OCI-M2 (cell line): ENCODE data around the gene RPL7A.
"Not testable (repeated sequence)": the region's sequence is repeated elsewhere in the genome, so short reads cannot be mapped to it uniquely, and the experiment has no call there.

Experiments used
- DNase-seq: peaks from one replicate; lab custom pipeline; 2025; ENCODE audit not compliant: unreplicated experiment; lab: John Stamatoyannopoulos, UW

The RPL7A gene

DNA sequence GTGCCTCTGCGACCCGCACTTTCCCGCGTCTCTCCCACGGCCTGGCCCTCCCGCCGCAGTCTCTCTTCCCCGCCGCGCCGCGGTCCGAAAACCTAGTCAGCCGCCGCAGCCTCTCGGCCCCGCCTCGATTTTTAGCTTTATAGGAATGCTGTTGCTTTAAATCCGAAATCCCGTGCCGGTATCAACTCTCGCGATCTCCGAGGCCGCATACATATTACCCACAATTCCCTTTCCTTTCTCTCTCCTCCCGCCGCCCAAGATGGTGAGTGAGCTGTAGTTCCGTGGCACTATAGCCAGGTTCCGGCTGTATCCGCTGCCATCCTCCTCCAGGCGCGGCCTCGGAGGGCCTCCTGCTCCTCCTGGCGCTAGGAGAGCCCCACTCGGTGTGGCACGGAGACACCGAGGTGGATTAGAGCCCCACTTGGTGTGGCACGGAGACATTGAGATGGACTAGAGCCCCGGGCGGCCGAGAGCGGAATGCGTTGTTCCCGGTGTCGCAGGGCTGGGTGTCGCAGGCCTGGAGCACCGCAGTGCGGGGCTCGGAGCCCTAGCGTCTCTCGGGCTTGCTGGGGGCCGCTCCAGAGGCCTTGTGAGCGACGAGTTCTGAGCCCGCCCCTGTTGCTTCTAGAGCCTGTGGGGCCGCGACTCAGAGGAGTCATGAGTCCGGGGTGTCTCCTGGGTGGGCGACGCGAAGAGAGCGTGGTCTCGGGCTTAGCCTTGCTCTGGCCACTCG lies at the start of gene RPL7A, which contains the start of gene MED22:
RPL7A (plus strand) TSS at position 234 of the 733 bp plus-strand sequence; CDS start at position 260, 26 bp downstream.
MED22 (minus strand) TSS at position 147 of the 733 bp plus-strand sequence. CDS start 1,469 bp downstream, outside the sequence.
- DNase-seq = peak; percentile 77

DNA sequence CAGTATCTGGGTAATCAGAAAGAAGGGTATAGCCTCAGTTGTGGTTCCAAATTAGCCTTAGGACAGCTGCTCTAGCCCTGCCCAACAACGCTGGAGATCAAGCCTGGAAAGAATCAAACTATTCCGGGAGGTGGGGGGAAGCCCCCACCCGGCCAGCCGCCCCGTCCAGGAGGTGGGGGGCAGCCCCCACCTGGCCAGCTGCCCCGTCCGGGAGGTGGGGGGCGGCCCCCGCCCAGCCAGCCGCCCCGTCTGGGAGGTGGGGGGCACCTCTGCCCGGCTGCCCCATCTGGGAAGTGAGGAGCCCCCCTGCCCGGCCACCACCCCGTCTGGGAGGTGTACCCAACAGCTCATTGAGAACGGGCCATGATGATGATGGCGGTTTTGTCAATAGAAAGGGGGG lies 48.0 kb upstream of the RPL7A start:
- DNase-seq = not testable (repeated sequence)

DNA sequence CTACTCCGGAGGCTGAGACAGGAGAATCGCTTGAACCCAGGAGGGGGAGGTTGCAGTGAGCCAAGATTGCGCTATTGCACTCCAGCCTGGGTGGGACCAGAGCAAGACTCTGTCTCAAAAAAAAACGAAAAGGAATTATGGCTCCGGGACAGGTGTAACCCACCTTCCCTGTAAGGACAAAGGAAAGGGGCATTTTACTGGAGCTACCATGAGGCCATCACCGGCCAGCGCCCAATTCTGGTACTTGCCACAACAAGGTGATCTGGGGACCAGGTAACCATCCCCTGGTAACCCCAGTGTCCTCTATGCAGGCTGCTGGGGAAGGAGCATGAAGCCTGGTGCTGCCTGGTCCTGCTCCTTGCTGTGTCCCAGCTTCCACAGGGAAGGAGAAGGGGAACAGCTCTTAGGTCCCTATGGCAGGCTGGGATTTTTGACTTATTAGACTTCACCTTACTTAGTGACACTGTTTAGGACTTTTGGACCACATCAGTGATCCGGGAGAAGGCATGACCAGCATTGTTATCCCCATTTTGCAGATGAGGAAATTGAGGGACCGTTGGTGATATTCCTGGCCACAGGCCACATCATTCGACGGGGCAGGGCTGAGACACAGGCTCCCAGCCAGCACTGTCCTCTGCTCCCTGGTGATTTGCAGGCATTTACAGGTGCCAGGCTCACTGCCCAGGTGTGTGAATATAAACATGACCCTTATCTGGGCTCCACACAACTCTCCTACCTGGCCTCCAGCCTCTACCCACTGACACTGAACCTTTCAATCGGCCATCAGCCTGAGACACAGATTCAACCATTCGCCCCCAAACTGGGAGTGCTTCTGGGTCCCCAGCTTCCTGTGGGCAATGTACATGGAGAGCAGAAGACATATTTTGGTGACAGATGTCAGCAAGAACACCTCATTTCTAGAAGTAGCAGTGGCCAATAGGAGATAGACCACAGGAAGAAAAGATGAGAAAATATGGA lies 46.5 kb upstream of the RPL7A start:
- DNase-seq = no peak

DNA sequence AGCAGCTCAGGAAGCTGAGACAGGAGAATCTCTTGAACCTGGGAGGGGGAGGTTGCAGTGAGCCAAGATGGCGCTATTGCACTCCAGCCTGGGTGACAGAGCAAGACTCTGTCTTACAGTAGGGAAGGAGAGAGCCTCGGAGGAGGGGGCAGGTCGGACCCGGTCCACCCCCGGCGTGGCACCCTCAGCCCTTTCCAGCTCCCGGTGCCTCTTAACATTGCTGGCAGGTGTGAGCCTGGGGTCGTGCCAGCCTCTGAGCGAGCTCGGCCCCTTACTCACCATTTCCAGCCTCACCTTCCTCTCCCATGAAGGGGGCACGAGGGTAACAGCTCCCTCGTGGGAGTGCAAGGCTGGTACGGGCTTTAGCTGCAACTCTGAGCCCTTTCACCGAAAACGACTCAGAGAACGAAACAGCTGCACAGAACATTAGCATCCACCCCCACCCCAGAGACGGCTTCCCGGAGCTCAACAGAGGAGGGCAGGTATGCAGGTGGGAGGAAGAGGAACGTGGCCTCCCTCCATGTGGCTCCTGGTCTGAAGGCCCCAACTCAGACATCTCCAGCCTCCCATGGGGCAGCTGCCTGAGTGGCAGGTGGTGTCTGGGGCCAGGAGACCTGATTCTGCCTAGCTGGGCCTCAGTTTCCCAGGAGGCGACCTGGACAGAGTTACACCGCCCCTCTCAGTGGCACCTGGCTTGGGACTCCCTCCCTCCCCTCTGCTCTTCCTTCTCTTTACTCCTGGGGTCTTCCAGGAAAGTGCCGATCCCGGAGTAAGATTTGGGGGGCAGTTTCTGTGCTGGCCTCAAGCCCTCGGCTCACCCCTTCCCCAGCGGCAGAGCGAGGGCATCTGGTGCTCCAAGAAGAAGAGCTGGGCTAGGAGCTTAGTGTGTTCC lies 44.5 kb upstream of the RPL7A start:
- DNase-seq = no peak

DNA sequence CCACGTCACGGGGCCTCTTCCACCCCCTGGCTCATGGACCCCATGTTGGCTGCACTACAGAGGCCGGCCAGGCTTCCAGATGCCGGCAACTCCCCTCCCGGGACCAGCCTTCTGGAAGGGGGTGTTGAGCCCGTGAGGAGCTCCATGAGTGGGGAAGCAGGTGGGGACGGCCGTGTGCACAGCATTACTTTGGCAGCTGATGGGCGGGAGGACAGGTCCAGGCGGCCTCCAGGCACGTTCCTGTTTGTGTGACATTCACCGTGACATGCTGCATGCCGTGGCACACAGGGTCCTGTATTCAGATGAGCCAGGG lies 43.9 kb upstream of the RPL7A start:
- no peak for DNase-seq

DNA sequence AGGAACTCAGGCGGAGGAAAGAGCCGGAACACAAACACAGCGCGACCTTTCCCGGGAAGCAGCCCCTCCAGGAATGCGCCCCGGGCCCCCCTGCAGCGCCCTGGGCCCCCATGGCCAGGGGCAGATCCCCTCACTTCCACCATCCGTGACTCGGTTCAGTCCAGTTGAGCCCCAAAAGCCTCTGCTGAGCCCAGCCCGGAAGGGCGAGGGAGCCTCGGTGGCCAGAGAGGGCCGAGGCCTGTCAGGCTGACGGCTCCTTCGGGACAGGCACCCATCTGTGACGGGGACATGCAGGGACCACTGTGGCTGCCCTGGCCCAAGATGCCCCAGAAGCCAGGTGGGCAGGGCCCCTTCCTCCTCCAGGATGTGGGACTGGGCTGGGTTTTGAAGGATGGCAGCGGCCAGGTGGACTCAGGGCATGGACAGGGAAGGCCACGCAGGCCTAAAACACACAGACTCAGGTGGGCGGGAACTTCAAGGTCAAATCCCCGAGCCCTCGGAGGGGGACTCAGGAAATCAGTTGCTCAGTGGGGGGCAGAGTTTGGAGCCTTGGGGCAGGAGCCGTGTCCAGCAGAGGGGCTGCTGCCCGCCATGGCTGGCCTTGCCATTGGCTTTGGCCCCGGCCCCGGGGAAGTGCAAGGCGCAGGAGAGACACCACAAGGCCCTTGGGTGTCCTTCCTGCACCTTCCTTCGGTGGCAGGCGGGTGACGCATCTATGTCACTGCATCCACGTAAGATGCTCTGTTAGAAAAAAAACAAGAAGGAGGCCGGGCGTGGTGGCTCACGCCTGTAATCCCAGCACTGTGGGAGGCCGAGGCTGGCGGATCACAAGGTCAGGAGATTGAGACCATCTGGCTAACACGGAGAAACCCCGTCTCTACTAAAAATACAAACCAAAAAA lies 43.3 kb upstream of the RPL7A start:
- DNase-seq = no peak

DNA sequence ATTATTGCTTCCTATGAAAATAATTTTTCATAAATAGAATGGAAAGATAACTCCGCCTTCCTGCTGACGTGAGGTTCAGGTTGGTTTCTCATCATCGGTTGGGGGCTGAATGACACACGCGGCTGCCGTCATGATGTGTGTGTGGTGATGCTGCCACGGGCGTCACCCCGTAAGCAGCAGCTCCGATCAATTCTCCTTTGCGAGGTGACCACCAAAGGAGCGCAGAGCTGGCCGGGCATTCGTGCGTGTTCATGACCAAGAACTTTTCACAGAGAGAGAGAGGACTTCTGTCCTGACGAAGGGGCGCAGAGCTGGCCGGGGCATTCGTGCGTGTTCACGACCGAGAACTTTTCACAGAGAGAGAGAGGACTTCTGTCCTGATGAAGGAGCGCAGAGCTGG lies 42.3 kb upstream of the RPL7A start:
- no peak for DNase-seq

DNA sequence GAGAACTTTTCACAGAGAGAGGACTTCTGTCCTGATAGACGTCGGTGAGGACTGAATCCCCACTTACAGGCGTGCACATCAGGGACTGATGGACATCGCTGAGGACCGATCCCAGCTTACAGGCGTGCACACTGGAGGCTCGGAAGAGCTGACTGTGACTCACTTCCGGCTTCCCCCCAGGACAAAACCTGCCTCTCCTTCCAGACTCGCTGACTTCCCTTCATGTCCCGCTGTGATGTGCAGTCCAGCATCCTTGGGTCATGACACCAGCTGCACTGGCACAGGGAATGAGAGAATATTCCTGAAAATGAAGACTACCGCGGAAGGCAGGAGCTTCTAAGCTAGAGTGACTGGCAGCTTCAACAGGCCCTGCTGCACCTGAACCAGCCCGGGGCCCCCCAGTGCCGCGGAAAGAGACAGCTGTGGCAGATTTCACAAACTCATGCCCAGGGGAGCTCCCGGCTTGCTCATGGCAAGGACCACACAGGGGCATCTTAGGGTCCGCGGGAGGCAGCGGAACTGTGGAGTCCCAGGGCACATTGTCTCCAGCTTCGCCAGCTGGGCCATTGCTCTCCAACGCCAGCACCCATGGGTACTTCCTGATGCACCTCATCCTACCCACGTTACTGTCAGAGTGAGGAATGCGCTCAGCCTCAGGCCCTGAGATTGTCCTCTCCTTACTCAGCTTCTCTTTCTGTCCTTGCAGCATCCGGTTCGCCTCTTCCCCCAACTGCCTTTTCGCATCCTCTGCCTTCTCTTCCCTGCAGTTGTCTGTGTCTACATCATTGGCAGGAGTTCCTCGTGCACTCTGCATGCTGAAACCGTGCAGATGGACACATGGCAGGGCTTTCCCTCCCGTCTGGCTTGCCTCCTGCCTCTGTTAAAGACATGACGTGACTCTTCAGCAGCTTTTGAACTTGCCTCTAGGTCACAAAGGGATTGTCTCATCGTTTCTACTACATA lies 41.5 kb upstream of the RPL7A start:
- DNase-seq = no peak

DNA sequence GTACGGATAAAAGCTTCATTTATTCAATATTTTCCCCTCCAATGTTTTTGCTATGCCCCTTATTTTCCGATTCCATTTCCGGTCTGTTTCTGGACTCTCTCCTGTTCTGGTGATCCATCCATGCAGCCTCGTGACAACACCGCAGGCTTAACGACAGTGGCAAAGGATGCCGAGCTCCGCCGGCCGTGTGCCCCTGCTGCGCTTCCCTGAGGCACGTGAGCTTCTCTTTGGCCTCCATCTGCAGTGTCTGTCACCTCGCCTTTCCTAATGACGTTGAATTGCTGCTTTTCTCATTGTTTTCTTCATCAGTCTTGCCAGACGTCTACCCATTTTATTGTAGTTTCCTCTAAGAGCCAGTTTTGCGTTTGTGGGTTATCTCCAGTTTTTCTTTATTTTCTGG lies 40.7 kb upstream of the RPL7A start:
- DNase-seq = no peak

DNA sequence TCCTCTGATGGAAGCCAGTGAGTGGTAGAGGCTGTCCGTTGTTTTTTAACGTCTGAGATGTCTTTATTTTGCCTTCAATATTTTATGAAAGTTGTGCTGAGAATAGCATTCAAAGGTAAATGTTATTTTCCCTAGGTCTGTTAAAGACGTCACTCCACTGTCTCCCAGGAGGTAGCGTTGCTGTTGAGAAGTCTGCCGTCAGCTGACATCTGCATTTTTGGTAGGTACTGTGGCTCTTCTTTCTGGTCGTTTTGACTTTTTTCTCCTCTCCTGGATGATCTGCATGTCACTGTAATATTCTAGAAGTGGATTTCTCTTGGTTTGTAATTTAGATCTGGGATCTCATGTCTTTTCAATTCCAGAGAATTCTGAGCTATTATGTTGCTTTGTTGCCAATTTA lies 38.4 kb upstream of the RPL7A start:
- DNase-seq = no peak

DNA sequence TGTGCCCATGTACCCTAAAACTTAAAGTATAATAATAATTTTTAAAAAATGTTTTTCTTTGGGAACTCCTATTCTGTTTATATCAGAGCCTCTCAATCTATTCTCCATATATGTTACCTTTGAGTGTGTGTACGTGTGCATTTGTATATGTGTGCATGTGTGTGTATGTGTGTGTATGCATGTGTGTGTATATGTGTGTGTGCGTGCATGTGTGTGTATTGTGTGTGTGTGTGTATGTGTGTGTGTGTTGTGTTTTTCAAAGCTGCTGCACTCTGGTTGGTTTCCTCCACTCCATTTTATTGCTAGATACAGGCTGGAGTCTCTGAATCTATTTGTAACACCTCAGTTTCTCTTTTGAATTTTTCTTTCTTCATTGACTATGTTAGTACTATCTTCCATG lies 32.0 kb upstream of the RPL7A start:
- no peak for DNase-seq

DNA sequence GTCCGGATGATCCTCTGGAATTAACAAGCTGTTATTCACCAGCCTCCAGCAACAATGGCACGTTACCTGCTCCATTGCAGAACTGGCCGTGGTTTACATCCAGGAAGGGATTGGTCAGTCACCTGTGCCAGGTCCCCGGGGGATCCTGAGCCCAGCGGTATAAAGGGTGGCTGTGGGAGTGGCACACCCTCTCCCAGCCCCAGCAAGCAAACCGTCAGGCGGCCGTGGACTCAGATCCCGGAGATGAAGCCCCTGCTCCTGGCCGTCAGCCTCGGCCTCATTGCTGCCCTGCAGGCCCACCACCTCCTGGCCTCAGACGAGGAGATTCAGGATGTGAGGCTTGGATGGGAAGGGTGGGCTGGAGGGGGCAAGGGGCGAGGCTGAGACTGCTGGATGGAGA lies 30.5 kb upstream of the RPL7A start:
- not testable (repeated sequence) for DNase-seq

DNA sequence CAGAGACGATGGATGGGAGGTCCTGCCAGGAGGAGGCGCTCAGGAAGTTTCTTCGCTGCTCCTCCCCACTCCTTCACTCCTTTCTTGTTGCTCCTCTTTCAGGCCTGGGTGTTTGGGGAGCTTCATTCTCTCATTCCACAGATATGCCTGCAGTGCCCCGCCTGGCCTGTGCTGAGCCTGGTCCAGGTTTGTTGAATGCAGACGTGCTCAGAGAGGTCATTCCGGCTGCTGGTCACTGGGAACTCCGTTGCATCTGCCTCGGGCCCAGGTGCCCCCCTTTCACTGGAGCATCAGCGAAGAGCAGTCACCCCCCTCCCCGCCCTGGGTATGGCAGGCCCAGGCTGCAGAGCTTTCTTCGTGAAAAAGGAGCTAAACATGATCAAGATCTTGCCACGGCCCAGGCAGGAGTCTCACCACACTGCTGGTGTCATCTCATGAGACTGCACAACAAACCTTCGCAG lies 27.6 kb upstream of the RPL7A start:
- DNase-seq = no peak

DNA sequence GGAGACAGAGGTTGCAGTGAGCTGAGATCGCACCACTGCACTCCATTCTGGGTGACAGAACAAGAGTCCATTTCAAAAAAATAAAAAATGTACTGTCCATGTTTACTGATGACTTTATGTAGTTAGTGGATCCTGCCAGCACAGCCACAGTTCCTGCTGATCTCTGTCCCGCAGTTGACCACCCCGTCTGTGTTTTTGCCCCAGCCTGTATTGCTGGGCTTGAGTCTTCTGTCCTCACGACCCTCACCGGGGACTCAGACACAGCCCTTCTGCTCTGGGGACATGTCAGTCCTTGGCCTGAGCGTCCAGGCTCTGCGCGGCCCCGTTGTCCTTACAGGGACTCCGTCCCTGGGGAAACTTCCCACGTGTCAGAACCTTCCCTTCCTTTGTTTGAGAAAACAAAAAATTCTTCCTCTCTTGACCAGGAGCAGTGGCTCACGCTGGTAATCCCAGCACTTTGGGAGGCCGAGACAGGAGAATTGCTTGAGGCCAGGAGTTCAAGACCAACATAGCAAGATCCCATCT lies 26.5 kb upstream of the RPL7A start:
- no peak for DNase-seq

DNA sequence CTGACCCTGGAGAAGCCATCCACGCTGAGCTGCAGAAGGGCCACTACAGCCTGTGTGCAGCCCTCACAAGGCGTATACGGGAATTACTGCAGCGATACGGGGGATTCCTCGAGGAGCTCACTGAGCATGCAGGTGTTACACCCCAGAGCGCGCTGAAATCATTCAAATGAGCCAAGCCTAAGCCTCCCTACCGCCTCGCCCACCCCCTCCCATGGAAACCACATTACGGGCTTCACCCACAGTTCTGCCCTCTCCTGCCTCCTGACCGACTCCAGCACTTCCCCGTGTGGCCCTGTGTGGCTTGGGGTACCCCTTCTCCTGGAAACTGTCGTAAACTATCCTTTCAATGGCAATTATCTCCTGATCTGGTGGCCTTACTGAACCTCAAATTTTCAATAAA lies 25.3 kb upstream of the RPL7A start:
- DNase-seq = no peak

DNA sequence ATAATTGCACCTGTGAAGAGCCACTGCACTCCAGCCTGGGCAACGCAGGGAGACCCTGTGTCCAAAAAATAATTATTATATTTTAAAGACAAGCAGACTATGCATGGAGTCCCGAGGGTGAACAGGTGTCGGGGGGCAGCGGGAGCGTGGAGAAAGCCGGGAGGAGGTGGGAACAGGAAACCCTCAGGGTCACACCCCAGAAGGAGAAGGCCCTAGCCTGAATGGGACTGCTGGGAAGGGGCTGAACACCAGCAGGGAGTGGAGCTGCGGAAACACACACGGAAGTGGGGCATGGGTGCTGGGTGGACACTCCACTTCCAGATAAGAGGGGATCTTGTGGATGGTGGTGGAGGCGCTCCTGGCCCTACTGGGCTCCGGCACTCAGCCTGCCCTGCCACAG lies 24.8 kb upstream of the RPL7A start:
- DNase-seq = no peak

DNA sequence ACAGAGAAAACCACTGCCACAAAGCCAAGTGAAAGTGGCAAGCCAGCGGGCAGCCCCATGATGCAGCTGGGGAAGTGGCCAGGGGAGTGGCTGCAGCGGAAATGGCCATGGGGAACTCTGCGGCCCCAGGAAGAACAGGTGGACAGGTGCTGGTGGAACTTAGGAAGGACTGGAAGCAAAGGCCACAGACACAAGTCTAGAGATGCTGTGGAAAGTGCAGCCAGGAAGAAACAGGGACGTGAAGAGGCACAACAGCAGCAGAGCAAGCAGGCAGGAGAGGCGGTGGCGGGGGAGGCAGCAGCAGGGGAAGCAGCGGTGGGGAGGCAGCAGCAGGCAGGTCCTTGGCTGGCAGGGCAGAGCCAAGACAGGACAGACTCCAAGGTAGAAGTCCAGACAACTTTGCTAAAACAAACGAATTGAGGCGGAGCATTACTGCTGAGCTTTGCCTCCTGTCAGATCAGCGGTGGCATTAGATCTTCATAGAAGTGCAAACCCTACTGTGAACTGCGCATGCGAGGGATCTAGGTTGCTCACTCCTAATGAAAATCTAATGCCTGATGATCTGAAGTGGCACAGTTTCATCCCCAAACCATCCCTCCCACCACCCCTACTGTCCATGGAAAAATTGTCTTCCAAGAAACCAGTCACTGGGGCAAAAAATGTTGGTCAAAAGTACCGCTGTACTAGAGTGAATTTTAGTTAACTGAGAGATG lies 23.9 kb upstream of the RPL7A start:
- no peak for DNase-seq

DNA sequence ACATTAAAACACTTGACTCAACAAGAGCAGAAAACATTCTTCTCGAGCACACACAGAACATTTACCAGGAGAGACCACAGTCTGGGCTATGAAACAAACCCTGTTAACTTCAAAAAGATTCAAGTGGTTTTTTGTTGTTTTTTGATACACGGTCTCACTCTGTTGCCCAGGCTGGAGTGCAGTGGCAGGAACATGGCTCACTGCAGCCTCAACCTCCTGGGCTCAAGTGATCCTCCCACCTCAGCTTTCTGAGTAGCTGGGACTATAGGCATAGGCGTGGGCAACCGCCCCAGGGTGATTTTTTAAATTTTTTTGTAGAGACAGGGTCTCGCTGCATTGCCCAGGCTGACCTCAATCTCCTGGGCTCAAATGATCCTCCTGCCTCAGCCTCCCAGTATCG lies 21.0 kb upstream of the RPL7A start:
- DNase-seq = not testable (repeated sequence)
